HepG2 (cell line): Measurements from ENCODE around the gene TTC31. TPM values are rescaled to one million over a fixed set of nuclear protein-coding genes. Genes with fewer than 3 reads are reported as not detected.

Source experiments
- CSRNP1 ChIP-seq: sonication (generic); formaldehyde crosslinking; IDR thresholded peaks from 2 replicates; pipeline ENCODE4 v1.8.1; 2023; ENCODE audit warnings: mild to moderate bottlenecking, missing genetic modification reagents
- HDAC2 ChIP-seq: sonication (generic); formaldehyde crosslinking; IDR thresholded peaks from 2 replicates; pipeline ENCODE4 v1.4.0; 2020; ENCODE audit warnings: missing genetic modification reagents
- HNRNPH1 ChIP-seq: fragments of 200-400 bp; formaldehyde crosslinking; optimal IDR thresholded peaks from 2 replicates; pipeline ENCODE3; 2017; ENCODE audit warnings: mild to moderate bottlenecking, low read depth, low read length
- HNRNPL ChIP-seq: fragments of 200-400 bp; formaldehyde crosslinking; IDR thresholded peaks from 2 replicates; pipeline ENCODE4 v1.6.1; 2017; ENCODE audit warnings: mild to moderate bottlenecking, low read depth, low read length
- KAT2B ChIP-seq: fragments of 150-350 bp; IDR thresholded peaks from 2 replicates; pipeline ENCODE4 v1.6.1; 2014; ENCODE audit warnings: low read depth, low read length, borderline replicate concordance
- KLF13 ChIP-seq: sonication (generic); formaldehyde crosslinking; IDR thresholded peaks from 2 replicates; pipeline ENCODE4 v1.4.0; 2020; ENCODE audit warnings: mild to moderate bottlenecking, missing genetic modification reagents
- PPARG ChIP-seq: conservative IDR thresholded peaks from 2 replicates; pipeline ENCODE4 v1.6.1; 2016; ENCODE audit warnings: missing biosample characterization, missing genetic modification reagents
- PREB ChIP-seq: sonication (generic); formaldehyde crosslinking; IDR thresholded peaks from 2 replicates; pipeline ENCODE4 v1.4.0; 2020; ENCODE audit warnings: missing genetic modification reagents
- RELA ChIP-seq: sonication (generic); formaldehyde crosslinking; IDR thresholded peaks from 2 replicates; pipeline ENCODE4 v1.4.0; 2020; ENCODE audit warnings: missing genetic modification reagents
- RXRB ChIP-seq: IDR thresholded peaks from 2 replicates; pipeline ENCODE4 v1.6.1; 2016; ENCODE audit warnings: borderline replicate concordance, missing genetic modification reagents, missing compliant biosample characterization
- SPEN ChIP-seq: sonication (generic); formaldehyde crosslinking; IDR thresholded peaks from 2 replicates; pipeline ENCODE4 v1.5.1; 2020; ENCODE audit warnings: low read depth, mild to moderate bottlenecking, missing genetic modification reagents
- TAF15 ChIP-seq: fragments of 200-400 bp; formaldehyde crosslinking; IDR thresholded peaks from one replicate; pipeline ENCODE4 v1.6.1; 2018; ENCODE audit warnings: mild to moderate bottlenecking, low read depth, low read length; ENCODE audit not compliant: poor library complexity, severe bottlenecking
- TEF ChIP-seq: sonication (generic); formaldehyde crosslinking; IDR thresholded peaks from 2 replicates; pipeline ENCODE4 v1.5.0; 2020; ENCODE audit warnings: missing genetic modification reagents
- ZBTB1 ChIP-seq: sonication (generic); formaldehyde crosslinking; IDR thresholded peaks from 2 replicates; pipeline ENCODE4 v1.4.0; 2020; ENCODE audit warnings: missing genetic modification reagents, borderline replicate concordance
- ZNF432 ChIP-seq: sonication (generic); formaldehyde crosslinking; IDR thresholded peaks from 2 replicates; pipeline ENCODE4 v1.5.0; 2020; ENCODE audit warnings: missing genetic modification reagents, mild to moderate bottlenecking, borderline replicate concordance
- ZNF513 ChIP-seq: sonication (generic); formaldehyde crosslinking; conservative IDR thresholded peaks from 2 replicates; pipeline ENCODE4 v1.5.0; 2020; ENCODE audit warnings: missing genetic modification reagents
- ZNF790 ChIP-seq: sonication (generic); formaldehyde crosslinking; IDR thresholded peaks from 2 replicates; pipeline ENCODE4 v1.8.0; 2022; ENCODE audit warnings: missing genetic modification reagents, mild to moderate bottlenecking, borderline replicate concordance
- polyA plus RNA-seq, 8 experiments: library from polyadenylated mRNA; depleted of rRNA in 3 of 8; stranded (reverse) in 7 of 8; unstranded in 1 of 8; fragments of >200 nt; fragmentation: Illumina TruSeq in 4 of 8; extraction: Trizol in 4 of 8; gene quantifications; 2 replicates each; pipeline versions ENCODE4 v1.2.1 to v1.2.3, GENCODE V29; 2011 to 2016; ENCODE audit warnings: low read depth in 4 of 8, missing spikeins in 1 of 8, mixed read lengths in 1 of 8; ENCODE audit not compliant: insufficient read depth in 1 of 8
- total RNA-seq, 5 experiments: library from RNA; depleted of rRNA; stranded (reverse); fragments of >200 nt; fragmentation: Illumina TruSeq; extraction: Trizol; gene quantifications; 2 replicates each; pipeline ENCODE4 v1.2.3, GENCODE V29; 2016; ENCODE audit warnings: low read depth in 1 of 5
- TF ChIP-seq, protein P1 (sequence below): sonication (generic); formaldehyde crosslinking; IDR thresholded peaks from 2 replicates; pipeline ENCODE4 v1.5.0; 2020; ENCODE audit warnings: missing genetic modification reagents
- TF ChIP-seq, protein P2 (sequence below): sonication (generic); formaldehyde crosslinking; IDR thresholded peaks from 2 replicates; pipeline ENCODE4 v1.8.1; 2022; ENCODE audit warnings: low read depth, mild to moderate bottlenecking, missing genetic modification reagents

The TTC31 gene
- total and polyA plus RNA-seq, 2 of the 13 experiments (the other 11 are each of a cell fraction or from before 2014, with no cell fraction given) = 28.3 to 39.5 TPM

DNA sequence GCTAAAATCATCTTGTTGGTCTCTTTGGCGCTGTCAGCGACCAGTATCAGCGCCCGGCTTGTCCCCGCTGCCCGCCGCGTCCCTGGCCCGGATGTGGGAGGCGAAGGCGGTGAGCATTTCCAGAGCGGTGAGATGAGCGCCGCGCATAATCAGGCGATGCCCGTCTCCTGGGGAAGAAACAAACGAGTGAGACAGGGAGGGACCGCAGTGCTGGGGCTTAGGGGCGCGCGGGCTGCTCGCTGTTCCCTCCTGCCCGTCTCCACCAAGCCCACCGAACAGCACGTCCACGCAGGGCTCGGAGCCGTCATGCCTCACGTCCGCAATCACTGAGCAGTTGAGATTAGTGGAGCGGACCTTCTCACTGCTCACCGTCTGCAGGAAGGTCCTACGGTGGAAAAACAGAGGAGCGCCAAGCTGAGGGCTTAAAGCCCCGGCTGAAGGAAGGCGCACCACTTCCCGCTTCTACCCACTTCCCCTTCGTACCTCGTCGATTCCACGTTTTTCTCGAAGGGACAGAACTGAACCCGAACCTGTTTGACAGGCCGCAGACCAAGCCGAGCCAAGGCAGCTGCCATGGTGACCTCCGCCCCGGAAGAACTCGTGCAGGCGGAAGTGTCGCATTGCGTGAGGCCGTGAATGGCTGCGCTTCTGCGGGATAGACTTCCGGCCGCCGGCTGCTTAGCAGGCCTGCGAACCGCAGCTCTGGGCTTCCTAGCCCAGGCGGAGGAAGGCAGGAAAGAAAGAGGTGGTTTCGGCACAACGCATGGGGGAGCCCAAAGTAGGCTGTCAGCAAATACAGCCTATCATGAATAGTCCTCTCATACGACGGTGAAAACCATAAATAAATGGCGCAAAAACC is 10.6 kb upstream of the TTC31 start, which contains the start of gene MRPL53 (continued):
- peak; percentile 65; the same call in 1 of the 2 replicates for TF ChIP-seq PPARG
- TF ChIP-seq, protein P1, sequence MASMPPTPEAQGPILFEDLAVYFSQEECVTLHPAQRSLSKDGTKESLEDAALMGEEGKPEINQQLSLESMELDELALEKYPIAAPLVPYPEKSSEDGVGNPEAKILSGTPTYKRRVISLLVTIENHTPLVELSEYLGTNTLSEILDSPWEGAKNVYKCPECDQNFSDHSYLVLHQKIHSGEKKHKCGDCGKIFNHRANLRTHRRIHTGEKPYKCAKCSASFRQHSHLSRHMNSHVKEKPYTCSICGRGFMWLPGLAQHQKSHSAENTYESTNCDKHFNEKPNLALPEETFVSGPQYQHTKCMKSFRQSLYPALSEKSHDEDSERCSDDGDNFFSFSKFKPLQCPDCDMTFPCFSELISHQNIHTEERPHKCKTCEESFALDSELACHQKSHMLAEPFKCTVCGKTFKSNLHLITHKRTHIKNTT (CRISPR knock-in tag) = no peak
- TF ChIP-seq KAT2B = no peak
- TF ChIP-seq ZNF790 = peak; percentile 63; the same call in 1 of the 2 replicates
- TF ChIP-seq TEF (CRISPR knock-in tag) = no peak; the same call in 1 of the 2 replicates
- peak; percentile 80 for TF ChIP-seq RXRB (CRISPR knock-in tag)
- TF ChIP-seq KLF13 (CRISPR knock-in tag) = no peak; the same call in none of the 2 replicates
- peak; percentile 99 for TF ChIP-seq TAF15
- TF ChIP-seq SPEN (CRISPR knock-in tag) = peak; percentile 94
- peak; percentile 87 for TF ChIP-seq RELA (CRISPR knock-in tag)
- TF ChIP-seq CSRNP1 (CRISPR knock-in tag) = peak; percentile 94
- TF ChIP-seq HNRNPH1 = peak; percentile 39
- peak; percentile 93 for TF ChIP-seq HDAC2 (CRISPR knock-in tag)
- TF ChIP-seq, protein P2, sequence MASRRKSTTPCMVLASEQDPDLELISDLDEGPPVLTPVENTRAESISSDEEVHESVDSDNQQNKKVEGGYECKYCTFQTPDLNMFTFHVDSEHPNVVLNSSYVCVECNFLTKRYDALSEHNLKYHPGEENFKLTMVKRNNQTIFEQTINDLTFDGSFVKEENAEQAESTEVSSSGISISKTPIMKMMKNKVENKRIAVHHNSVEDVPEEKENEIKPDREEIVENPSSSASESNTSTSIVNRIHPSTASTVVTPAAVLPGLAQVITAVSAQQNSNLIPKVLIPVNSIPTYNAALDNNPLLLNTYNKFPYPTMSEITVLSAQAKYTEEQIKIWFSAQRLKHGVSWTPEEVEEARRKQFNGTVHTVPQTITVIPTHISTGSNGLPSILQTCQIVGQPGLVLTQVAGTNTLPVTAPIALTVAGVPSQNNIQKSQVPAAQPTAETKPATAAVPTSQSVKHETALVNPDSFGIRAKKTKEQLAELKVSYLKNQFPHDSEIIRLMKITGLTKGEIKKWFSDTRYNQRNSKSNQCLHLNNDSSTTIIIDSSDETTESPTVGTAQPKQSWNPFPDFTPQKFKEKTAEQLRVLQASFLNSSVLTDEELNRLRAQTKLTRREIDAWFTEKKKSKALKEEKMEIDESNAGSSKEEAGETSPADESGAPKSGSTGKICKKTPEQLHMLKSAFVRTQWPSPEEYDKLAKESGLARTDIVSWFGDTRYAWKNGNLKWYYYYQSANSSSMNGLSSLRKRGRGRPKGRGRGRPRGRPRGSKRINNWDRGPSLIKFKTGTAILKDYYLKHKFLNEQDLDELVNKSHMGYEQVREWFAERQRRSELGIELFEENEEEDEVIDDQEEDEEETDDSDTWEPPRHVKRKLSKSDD (CRISPR knock-in tag) = peak; percentile 92
- TF ChIP-seq ZBTB1 (CRISPR knock-in tag) = no peak; the same call in 1 of the 2 replicates
- no peak for TF ChIP-seq ZNF432 (CRISPR knock-in tag)
- no peak for TF ChIP-seq PREB (CRISPR knock-in tag)
- peak; percentile 61; the same call in 1 of the 2 replicates for TF ChIP-seq HNRNPL
- TF ChIP-seq ZNF513 = no peak
